ENCODE results near the gene PHACTR3. TPM values are rescaled to one million over a fixed set of nuclear protein-coding genes. Genes with fewer than 3 reads are reported as not detected.

Gene PHACTR3
- total RNA-seq, 2 donors from 2014 or later = 0.34 TPM; not detected in 1

DNA sequence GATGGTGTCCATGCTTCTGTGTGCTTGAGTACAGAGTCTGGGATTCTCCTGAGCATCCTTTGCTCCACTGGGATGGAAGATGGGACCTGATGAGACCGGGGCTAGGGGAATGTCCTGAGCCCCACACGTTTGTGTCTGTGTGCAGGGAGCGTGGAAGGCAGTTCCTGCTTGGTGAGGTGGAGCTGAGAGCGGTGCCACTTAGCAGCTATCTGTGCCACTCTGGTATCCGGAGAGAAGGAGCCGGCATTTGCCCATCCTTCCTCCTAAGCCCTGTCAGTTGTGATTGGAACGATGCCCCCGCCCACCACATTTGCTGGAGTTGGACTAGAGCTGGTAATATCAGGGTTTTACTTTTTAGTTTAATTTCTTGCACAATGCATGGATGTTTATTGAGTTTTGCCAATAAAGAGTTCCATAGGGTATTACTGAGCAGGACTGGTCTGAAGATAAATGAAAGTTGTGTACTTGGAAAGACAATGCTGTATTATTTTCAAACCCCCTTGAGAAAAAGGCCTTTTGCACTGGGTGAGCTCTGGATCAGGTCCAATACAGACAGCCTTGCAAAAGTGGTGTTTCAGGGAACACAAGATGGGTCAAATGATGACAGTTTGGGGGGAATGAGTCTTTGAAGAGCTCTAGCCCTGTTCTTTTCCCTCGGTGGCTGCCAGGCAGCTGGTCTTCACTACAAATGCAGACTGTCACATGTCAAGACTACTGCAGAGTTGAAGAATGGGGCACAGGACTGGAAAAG lies 198.3 kb downstream of the PHACTR3 start:
- intact Hi-C loops (cut with DNase I) = no loop called here
- TF ChIP-seq POLR2A (IDR thresholded peaks at IDR 0.05) (no peak), CTCF (IDR thresholded peaks at IDR 0.05) (no peak), POLR2AphosphoS5 (IDR thresholded peaks at IDR 0.05) (no peak)
- no peaks in the 10 kb centered on the region for H3K4me1 ChIP-seq (replicated peaks)
- no peak for DNase-seq (ENCODE audit: low spot score)
- no peaks in the 10 kb centered on the region for H3K36me3 ChIP-seq
- no peaks in the 10 kb centered on the region for H3K27me3 ChIP-seq (replicated peaks; ENCODE audit: insufficient read depth)
- H3K9me3 ChIP-seq = no peaks in the 10 kb centered on the region
- H3K27ac ChIP-seq = no peak overlapping the region
- no peak overlapping the region for H3K4me3 ChIP-seq
- WGBS = 48% methylated on average over 9 of the region's 9 CpGs

GRCh38 chr20:59804347-59804746 lies 200.0 kb downstream of the PHACTR3 start:
- DNase-seq (ENCODE audit: low spot score) = no peak
- intact Hi-C loops (cut with DNase I) = no loop called here
- Histone ChIP-seq H3K27me3 (replicated peaks; ENCODE audit: insufficient read depth) (no peaks in the 10 kb centered on the region), H3K4me1 (replicated peaks) (no peaks in the 10 kb centered on the region), H3K27ac (no peak overlapping the region), H3K4me3 (no peak overlapping the region), H3K36me3 (no peaks in the 10 kb centered on the region), H3K9me3 (no peaks in the 10 kb centered on the region)
- TF ChIP-seq POLR2A (IDR thresholded peaks at IDR 0.05) (no peak), CTCF (IDR thresholded peaks at IDR 0.05) (no peak), POLR2AphosphoS5 (IDR thresholded peaks at IDR 0.05) (no peak)
- 29% methylated on average over 5 of the region's 5 CpGs for WGBS

DNA sequence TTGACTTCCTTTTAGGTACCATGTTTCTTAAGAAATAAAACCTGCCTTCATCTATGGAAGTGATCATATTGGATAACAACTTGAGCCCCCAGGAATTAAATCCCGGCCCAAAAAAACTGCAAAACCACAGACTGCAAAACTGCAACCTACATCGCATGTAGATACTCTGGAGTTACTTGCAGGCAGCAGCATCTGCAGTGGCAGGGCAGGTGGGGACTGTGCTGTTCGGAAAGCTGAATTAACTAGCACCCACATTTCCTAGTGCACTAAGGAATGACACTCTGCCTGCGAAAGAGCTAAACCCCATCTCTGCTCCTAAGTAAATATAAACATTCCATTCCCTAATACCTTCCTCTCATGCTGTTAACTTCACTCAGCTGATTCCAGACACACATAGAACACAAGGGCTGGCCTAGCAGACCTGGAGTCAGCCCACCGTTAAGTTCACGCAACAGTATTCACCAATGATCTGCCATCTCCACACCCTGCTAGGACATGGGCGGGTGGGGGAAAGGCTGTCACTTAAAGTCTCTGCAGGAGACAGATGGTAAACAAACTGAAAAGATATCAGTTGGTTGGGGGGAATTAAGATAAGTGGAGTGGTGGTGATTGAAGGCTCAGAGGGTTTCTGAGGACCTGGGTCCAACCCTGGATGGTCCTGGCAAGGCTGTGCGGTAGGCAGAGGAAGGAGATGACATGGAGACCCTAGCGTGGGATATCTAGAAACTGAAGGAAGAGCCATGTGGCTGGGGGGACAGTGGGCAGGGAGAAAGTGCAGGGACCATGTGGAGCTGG lies 200.7 kb downstream of the PHACTR3 start:
- no peaks in the 10 kb centered on the region for H3K4me1 ChIP-seq (replicated peaks)
- no peak for TF ChIP-seq CTCF (IDR thresholded peaks at IDR 0.05)
- no peak for TF ChIP-seq POLR2AphosphoS5 (IDR thresholded peaks at IDR 0.05)
- no peak for TF ChIP-seq POLR2A (IDR thresholded peaks at IDR 0.05)
- no peaks in the 10 kb centered on the region for H3K36me3 ChIP-seq
- no peak overlapping the region for H3K27ac ChIP-seq
- 64% methylated on average over 9 of the region's 9 CpGs for WGBS
- no peak overlapping the region for H3K4me3 ChIP-seq
- no peak for DNase-seq (ENCODE audit: low spot score)
- no peaks in the 10 kb centered on the region for H3K9me3 ChIP-seq
- H3K27me3 ChIP-seq (replicated peaks; ENCODE audit: insufficient read depth) = no peaks in the 10 kb centered on the region
- intact Hi-C loops (cut with DNase I) = no loop called here

- TF ChIP-seq CTCF (IDR thresholded peaks at IDR 0.05) (no peak), POLR2A (IDR thresholded peaks at IDR 0.05) (no peak), POLR2AphosphoS5 (IDR thresholded peaks at IDR 0.05) (no peak)
- H3K4me1 ChIP-seq (replicated peaks) = no peaks in the 10 kb centered on the region
- whole genome bisulfite sequencing = 89% methylated on average over 26 of the region's 26 CpGs
Observed at GRCh38 chr20:59805786-59806577, 201.6 kb downstream of the PHACTR3 start.

More at GRCh38 chr20:59805786-59806577, 201.6 kb downstream of the PHACTR3 start:
- intact Hi-C loops (cut with DNase I) = no loop called here
- no peak overlapping the region for H3K4me3 ChIP-seq
- DNase-seq (ENCODE audit: low spot score) = no peak
- H3K9me3 ChIP-seq = no peaks in the 10 kb centered on the region
- H3K36me3 ChIP-seq = no peaks in the 10 kb centered on the region
- H3K27ac ChIP-seq = no peak overlapping the region
- H3K27me3 ChIP-seq (replicated peaks; ENCODE audit: insufficient read depth) = no peaks in the 10 kb centered on the region

Data from prostate gland (tissue), 2 donors.